C4-2B (cell line): ENCODE results near the gene GALR3.
"Not testable (repeated sequence)": the region's sequence is repeated elsewhere in the genome, so short reads cannot be mapped to it uniquely, and the experiment has no call there.

Experiments used
- H3K27ac ChIP-seq: fragments of 450-650 bp; 2 replicates; pipeline ENCODE4 v1.5.1; 2017
- ZFX ChIP-seq: fragments of 450-650 bp; IDR thresholded peaks from 2 replicates; pipeline ENCODE4 v1.6.1; 2017
- TF ChIP-seq, protein P1 (sequence below): fragments of 450-650 bp; conservative IDR thresholded peaks from 2 replicates; pipeline ENCODE4 v1.5.1; 2017; ENCODE audit warnings: mild to moderate bottlenecking

Gene GALR3

DNA sequence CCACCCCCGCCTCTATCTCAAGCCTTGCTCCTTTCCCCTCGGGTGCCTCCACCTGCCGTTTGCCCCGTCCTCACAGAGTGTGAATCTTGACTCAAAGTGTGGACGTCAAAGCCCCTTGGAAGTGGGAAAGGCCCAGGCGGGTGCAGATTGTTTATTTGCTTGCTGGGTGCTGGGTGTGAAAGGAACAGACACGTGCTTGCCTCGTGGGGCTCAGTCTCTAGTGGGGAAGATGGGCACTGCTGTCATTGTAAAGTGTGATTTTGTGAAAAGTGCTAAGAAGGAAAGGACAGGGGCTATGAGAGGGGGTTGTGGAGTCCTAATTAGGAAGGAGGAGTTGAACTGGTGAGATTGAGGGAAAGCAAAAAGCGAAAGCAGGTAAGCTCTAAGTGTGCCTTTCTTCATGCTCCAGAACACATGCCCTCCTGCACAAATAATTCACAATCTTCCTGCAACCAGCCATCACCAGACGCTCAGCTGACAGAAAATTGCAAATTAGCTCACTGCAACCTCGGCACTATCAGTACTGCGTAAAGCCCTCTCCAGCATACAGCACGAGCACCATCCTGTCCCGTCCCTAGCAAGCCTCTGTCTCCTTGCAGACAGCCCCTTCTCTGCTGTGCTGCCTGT, 25.2 kb upstream of the GALR3 start:
- H3K27ac ChIP-seq: no peak overlapping the region
- TF ChIP-seq, protein P1, sequence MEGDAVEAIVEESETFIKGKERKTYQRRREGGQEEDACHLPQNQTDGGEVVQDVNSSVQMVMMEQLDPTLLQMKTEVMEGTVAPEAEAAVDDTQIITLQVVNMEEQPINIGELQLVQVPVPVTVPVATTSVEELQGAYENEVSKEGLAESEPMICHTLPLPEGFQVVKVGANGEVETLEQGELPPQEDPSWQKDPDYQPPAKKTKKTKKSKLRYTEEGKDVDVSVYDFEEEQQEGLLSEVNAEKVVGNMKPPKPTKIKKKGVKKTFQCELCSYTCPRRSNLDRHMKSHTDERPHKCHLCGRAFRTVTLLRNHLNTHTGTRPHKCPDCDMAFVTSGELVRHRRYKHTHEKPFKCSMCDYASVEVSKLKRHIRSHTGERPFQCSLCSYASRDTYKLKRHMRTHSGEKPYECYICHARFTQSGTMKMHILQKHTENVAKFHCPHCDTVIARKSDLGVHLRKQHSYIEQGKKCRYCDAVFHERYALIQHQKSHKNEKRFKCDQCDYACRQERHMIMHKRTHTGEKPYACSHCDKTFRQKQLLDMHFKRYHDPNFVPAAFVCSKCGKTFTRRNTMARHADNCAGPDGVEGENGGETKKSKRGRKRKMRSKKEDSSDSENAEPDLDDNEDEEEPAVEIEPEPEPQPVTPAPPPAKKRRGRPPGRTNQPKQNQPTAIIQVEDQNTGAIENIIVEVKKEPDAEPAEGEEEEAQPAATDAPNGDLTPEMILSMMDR: no peak
- TF ChIP-seq ZFX: no peak

DNA sequence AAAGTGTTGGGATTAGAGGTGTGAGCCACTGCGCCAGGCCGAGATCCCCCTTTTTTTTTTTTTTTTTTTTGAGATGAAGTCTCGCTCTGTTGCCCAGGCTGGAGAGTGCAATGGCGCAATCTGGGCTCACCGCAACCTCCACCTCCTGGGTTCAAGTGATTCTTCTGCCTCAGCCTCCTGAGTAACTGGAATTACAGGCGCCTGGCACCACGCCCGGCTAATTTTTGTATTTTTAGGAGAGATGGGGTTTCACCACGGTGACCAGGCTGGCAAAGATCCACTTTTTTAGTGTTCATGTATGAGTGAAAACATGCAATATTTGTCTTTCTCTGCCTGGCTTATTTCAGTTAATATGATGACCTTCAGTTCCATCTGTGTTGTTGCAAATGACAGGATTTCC, 23.2 kb upstream of the GALR3 start:
- H3K27ac ChIP-seq: not testable (repeated sequence)

DNA sequence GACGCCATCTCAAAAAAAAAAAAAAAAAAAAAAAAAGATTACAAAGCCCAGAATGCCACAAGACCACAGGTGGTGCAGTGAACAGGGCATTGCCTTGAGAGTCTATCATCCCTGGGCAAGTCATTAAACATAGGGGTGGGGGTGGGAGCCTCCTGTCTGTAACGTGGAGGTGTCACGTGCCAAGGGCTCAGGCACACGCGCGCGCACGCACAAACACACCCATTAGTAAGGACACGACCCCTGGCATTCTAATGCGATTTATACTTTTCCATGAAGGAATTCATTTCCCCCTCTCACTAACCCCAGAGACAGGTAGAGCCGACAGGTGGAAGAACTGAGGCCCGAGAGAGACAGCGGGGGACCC, 21.3 kb upstream of the GALR3 start:
- H3K27ac ChIP-seq: peak overlapping the region; percentile 65

DNA sequence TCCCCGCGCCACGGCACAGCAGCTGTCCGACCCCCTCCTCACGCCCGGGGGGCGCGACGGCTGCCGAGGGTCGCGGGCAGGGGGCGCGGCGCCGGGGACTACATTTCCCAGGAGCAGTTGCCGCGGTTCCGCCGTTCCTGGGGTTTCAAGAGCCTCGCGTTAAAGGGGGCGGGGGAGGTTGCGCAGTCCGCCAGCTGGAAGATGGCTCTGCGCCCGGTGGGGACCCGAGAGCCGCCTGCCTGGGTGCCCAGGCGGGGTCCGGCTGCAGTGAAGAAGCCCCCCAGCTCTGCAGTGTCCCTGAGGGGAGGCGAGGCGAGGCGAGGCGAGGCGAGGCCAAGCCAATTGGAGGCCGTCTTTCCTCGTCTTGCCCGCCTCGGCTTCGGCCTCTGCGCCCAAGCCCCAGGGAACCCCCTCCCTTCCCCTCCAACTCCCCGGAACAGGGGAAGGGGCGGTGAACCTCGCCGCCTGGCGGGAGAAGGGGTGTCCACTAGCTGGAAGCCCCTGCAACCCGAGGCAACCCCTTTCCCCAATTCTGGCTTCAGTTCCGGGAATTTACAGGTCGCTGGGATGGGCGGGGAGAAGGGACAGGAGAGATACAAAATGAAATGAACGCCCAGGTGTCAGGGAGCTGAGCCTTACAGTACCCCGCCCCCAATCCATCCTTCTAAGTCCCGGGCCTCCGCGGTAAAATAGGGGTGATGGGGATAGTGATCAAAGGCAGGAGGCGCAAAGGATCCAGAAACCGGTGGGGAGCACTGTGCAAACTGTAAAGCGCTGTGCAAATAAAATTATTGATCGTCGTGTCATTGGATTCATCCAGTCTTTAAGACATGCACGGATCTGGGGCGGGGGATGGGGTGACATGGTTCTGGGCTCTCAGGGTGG, 20.6 kb upstream of the GALR3 start:
- H3K27ac ChIP-seq: peak overlapping the region; percentile 65
- TF ChIP-seq, protein P1: no peak
- TF ChIP-seq ZFX: no peak

More for the DNA sequence above, 21.3 kb upstream of the GALR3 start:
- TF ChIP-seq, protein P1: no peak
- no peak for TF ChIP-seq ZFX

DNA sequence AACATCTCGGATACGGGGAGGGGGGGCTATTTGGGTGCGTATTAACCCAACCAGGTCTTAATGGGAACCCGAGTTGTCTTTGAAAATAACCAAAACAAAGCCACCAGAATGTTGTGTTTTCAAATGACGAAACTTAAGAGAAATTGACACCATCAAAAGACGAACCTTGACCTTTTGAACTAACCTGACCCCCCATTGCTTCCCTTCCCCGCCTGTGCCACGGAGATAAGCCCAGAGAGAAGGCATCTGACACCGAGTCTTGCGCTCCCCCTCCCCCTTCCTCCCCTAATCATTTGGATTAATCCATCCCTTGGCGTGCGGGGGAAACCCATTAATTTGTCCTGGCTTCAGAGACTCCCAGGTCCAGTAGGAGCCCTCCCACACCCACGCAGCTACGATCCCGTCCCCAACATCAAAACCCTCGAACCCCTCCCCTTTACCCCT, 20.0 kb upstream of the GALR3 start:
- H3K27ac ChIP-seq: peak overlapping the region; percentile 65
- TF ChIP-seq, protein P1: no peak
- TF ChIP-seq ZFX: no peak

DNA sequence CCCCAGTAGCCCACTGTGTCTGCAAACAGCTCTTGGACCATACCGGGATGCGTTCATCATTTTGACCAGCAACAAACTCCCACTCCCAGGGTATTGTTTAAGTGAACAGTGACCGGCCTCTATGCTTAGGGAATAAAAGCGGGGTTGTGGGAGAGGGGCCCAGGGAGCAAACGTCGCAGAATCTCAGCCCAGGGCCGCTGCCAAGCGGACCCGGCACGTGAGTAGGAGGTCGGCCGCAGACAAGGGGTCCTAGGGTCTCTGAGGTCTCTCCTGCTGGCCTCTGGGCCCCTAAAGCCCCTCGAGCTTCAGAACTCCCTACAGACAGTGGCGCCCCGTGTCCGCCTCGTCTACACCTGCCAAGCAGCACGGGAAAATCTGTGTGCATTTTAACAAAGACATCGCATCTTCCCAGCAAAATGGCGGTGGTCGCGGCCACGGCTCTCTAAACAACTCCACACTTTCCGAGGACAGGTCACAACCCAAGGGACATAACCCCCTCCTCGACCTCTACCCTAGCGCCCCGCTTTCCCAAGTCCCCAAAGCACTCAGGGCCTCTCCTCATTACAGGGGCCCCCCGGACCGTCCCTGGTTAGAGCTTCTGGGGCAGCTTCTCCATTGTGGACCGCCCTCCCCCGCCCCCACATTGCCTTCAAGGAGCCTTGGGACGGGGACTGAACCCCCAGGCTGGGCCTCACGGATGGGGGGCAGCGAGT, 19.4 kb upstream of the GALR3 start:
- peak overlapping the region; percentile 98 for H3K27ac ChIP-seq
- no peak for TF ChIP-seq ZFX
- TF ChIP-seq, protein P1: no peak

DNA sequence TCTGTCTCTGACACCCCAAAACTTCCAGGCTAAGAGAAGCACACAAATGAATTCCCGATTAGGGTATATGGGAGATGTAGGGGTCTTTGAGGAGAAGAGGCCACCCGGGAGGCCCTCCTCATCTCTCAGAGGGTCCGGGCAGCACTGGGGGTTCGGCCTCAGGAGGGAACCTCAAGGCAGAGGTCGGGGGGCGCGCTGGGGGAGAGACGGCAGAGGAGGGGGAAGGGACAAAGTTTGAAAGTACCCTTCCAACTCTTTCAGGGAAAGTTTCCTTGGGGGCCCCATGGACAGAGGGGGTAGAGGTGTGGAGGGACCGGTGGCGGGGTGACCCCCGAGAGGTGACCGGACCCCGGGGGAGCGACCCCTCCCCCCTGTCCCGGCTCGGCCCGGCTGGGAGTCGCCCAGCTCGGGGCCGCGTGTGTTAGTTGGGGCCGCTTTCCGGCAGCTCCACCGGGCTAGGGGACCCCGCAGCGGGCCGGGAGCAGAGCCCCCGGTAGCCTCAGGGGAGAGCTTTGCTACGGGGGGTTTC, 18.8 kb upstream of the GALR3 start:
- TF ChIP-seq ZFX: no peak
- TF ChIP-seq, protein P1: no peak
- H3K27ac ChIP-seq: peak overlapping the region; percentile 98
